SK-N-SH treated with all-trans-retinoic acid at 6 μM for 48 hours (cell line): ENCODE results near the gene ADPRHL1.
"Not testable (repeated sequence)": the region's sequence is repeated elsewhere in the genome, so short reads cannot be mapped to it uniquely, and the experiment has no call there.

Experiments
- ATAC-seq: fragments of 200-7000 bp; cut with Tn5 transposase; 3 replicates; pipeline ENCODE4 v1.9.1; 2020; ENCODE audit warnings: mild to moderate bottlenecking, moderate library complexity
- ARNTL ChIP-seq: fragments of 450-650 bp; formaldehyde crosslinking; IDR thresholded peaks from 2 replicates; pipeline ENCODE4 v1.5.0; 2020; ENCODE audit warnings: low read depth, mild to moderate bottlenecking, moderate library complexity, borderline replicate concordance
- CSDC2 ChIP-seq: fragments of 250-450 bp; sonication (Bioruptor Pico); IDR thresholded peaks from 2 replicates; pipeline ENCODE4 v1.5.0; 2020; ENCODE audit warnings: mild to moderate bottlenecking, moderate library complexity
- ESRRG ChIP-seq: fragments of 250-450 bp; sonication (Bioruptor Pico); IDR thresholded peaks from 2 replicates; pipeline ENCODE4 v1.6.1; 2021; ENCODE audit warnings: mild to moderate bottlenecking
- GLIS3 ChIP-seq: fragments of 250-450 bp; sonication (Bioruptor Pico); IDR thresholded peaks from 2 replicates; pipeline ENCODE4 v1.5.0; 2020; ENCODE audit warnings: mild to moderate bottlenecking, moderate library complexity
- ISL1 ChIP-seq: fragments of 250-450 bp; sonication (Bioruptor Pico); IDR thresholded peaks from 2 replicates; pipeline ENCODE4 v2.1.2; 2022; ENCODE audit warnings: mild to moderate bottlenecking, moderate library complexity
- OSR1 ChIP-seq: fragments of 250-450 bp; sonication (Bioruptor Pico); IDR thresholded peaks from 2 replicates; pipeline ENCODE4 v1.8.0; 2022; ENCODE audit warnings: moderate library complexity, mild to moderate bottlenecking, inconsistent platforms
- PPARA ChIP-seq: fragments of 250-450 bp; sonication (Bioruptor Pico); IDR thresholded peaks from 2 replicates; pipeline ENCODE4 v1.5.0; 2020; ENCODE audit warnings: mild to moderate bottlenecking, borderline replicate concordance
- RARB ChIP-seq: fragments of 250-450 bp; sonication (Bioruptor Pico); IDR thresholded peaks from 2 replicates; pipeline ENCODE4 v1.8.0; 2021; ENCODE audit warnings: mild to moderate bottlenecking, moderate library complexity
- SNAI2 ChIP-seq: fragments of 250-450 bp; sonication (Bioruptor Pico); IDR thresholded peaks from 2 replicates; pipeline ENCODE4 v1.5.0; 2020; ENCODE audit warnings: mild to moderate bottlenecking, moderate library complexity
- TCF4 ChIP-seq: fragments of 250-450 bp; sonication (Bioruptor Pico); IDR thresholded peaks from 2 replicates; pipeline ENCODE4 v1.8.0; 2021; ENCODE audit warnings: mild to moderate bottlenecking, moderate library complexity, borderline replicate concordance
- TOX ChIP-seq: fragments of 250-450 bp; sonication (Bioruptor Pico); IDR thresholded peaks from 2 replicates; pipeline ENCODE4 v1.8.0; 2021; ENCODE audit warnings: mild to moderate bottlenecking, moderate library complexity, borderline replicate concordance
- ZC3H10 ChIP-seq: fragments of 250-450 bp; sonication (Bioruptor Pico); IDR thresholded peaks from 2 replicates; pipeline ENCODE4 v1.5.1; 2021; ENCODE audit warnings: mild to moderate bottlenecking, moderate library complexity
- ZFP30 ChIP-seq: fragments of 450-650 bp; formaldehyde crosslinking; IDR thresholded peaks from 2 replicates; pipeline ENCODE4 v1.5.0; 2022; ENCODE audit warnings: mild to moderate bottlenecking, moderate library complexity
- ZNF565 ChIP-seq: fragments of 450-650 bp; formaldehyde crosslinking; conservative IDR thresholded peaks from 2 replicates; pipeline ENCODE4 v1.5.0; 2020; ENCODE audit warnings: low read depth, mild to moderate bottlenecking, moderate library complexity
- ZNF70 ChIP-seq: fragments of 450-650 bp; formaldehyde crosslinking; IDR thresholded peaks from 2 replicates; pipeline ENCODE4 v1.5.0; 2020; ENCODE audit warnings: mild to moderate bottlenecking, moderate library complexity
- ZNF8 ChIP-seq: fragments of 450-650 bp; formaldehyde crosslinking; IDR thresholded peaks from 2 replicates; pipeline ENCODE4 v1.5.0; 2020; ENCODE audit warnings: mild to moderate bottlenecking, moderate library complexity
- TF ChIP-seq, protein P1 (sequence below): fragments of 250-450 bp; sonication (Bioruptor Pico); IDR thresholded peaks from 2 replicates; pipeline ENCODE4 v1.5.0; 2020; ENCODE audit warnings: mild to moderate bottlenecking, moderate library complexity
- TF ChIP-seq, protein P2 (sequence below): fragments of 250-450 bp; sonication (Bioruptor Pico); IDR thresholded peaks from 2 replicates; pipeline ENCODE4 v1.5.1; 2021; ENCODE audit warnings: mild to moderate bottlenecking, moderate library complexity
- TF ChIP-seq, protein P3 (sequence below): fragments of 250-450 bp; sonication (Bioruptor Pico); IDR thresholded peaks from 2 replicates; pipeline ENCODE4 v1.8.0; 2021; ENCODE audit warnings: low read depth, mild to moderate bottlenecking, moderate library complexity, borderline replicate concordance
- TF ChIP-seq, protein P4 (sequence below): fragments of 250-450 bp; sonication (Bioruptor Pico); IDR thresholded peaks from 2 replicates; pipeline ENCODE4 v1.5.1; 2020; ENCODE audit warnings: low read depth, mild to moderate bottlenecking, moderate library complexity
- TF ChIP-seq, protein P5 (sequence below): fragments of 250-450 bp; sonication (Bioruptor Pico); IDR thresholded peaks from 2 replicates; pipeline ENCODE4 v1.8.0; 2020; ENCODE audit warnings: mild to moderate bottlenecking, moderate library complexity, borderline replicate concordance

ADPRHL1 gene

DNA sequence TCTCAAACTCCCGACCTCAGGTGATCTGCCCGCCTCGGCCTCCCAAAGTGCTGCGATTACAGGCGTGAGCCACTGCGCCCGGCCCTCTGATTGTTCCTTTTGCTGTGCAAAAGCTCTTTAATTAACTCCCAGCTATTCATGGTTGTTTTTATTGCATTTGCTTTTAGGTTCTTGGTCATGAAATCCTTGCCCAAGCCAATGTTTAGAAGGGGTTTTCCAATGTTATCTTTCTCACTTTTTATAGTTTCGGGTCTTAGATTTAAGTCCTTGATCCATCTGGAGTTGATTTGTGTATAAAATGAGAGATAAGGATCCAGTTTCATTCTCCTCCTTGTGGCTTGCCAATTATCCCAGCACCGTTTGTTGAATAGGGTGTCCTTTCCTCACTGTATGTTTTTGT lies 70.2 kb downstream of the ADPRHL1 start:
- ATAC-seq, result no peak
- TF ChIP-seq, protein P1, sequence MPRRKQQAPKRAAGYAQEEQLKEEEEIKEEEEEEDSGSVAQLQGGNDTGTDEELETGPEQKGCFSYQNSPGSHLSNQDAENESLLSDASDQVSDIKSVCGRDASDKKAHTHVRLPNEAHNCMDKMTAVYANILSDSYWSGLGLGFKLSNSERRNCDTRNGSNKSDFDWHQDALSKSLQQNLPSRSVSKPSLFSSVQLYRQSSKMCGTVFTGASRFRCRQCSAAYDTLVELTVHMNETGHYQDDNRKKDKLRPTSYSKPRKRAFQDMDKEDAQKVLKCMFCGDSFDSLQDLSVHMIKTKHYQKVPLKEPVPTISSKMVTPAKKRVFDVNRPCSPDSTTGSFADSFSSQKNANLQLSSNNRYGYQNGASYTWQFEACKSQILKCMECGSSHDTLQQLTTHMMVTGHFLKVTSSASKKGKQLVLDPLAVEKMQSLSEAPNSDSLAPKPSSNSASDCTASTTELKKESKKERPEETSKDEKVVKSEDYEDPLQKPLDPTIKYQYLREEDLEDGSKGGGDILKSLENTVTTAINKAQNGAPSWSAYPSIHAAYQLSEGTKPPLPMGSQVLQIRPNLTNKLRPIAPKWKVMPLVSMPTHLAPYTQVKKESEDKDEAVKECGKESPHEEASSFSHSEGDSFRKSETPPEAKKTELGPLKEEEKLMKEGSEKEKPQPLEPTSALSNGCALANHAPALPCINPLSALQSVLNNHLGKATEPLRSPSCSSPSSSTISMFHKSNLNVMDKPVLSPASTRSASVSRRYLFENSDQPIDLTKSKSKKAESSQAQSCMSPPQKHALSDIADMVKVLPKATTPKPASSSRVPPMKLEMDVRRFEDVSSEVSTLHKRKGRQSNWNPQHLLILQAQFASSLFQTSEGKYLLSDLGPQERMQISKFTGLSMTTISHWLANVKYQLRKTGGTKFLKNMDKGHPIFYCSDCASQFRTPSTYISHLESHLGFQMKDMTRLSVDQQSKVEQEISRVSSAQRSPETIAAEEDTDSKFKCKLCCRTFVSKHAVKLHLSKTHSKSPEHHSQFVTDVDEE (CRISPR knock-in tag), result no peak
- no peak for TF ChIP-seq ARNTL
- TF ChIP-seq OSR1 (CRISPR knock-in tag), result no peak
- TF ChIP-seq, protein P2, sequence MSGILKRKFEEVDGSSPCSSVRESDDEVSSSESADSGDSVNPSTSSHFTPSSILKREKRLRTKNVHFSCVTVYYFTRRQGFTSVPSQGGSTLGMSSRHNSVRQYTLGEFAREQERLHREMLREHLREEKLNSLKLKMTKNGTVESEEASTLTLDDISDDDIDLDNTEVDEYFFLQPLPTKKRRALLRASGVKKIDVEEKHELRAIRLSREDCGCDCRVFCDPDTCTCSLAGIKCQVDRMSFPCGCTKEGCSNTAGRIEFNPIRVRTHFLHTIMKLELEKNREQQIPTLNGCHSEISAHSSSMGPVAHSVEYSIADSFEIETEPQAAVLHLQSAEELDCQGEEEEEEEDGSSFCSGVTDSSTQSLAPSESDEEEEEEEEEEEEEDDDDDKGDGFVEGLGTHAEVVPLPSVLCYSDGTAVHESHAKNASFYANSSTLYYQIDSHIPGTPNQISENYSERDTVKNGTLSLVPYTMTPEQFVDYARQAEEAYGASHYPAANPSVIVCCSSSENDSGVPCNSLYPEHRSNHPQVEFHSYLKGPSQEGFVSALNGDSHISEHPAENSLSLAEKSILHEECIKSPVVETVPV (CRISPR knock-in tag), result no peak
- TF ChIP-seq TCF4 (CRISPR knock-in tag), result no peak
- TF ChIP-seq, protein P3, sequence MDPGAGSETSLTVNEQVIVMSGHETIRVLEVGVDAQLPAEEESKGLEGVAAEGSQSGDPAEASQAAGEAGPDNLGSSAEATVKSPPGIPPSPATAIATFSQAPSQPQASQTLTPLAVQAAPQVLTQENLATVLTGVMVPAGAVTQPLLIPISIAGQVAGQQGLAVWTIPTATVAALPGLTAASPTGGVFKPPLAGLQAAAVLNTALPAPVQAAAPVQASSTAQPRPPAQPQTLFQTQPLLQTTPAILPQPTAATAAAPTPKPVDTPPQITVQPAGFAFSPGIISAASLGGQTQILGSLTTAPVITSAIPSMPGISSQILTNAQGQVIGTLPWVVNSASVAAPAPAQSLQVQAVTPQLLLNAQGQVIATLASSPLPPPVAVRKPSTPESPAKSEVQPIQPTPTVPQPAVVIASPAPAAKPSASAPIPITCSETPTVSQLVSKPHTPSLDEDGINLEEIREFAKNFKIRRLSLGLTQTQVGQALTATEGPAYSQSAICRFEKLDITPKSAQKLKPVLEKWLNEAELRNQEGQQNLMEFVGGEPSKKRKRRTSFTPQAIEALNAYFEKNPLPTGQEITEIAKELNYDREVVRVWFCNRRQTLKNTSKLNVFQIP (CRISPR knock-in tag), result no peak
- TF ChIP-seq ISL1 (CRISPR knock-in tag), result no peak
- no peak for TF ChIP-seq RARB (CRISPR knock-in tag)
- TF ChIP-seq ZFP30, result no peak
- no peak for TF ChIP-seq ZC3H10 (CRISPR knock-in tag)
- TF ChIP-seq SNAI2 (CRISPR knock-in tag), result no peak
- TF ChIP-seq ZNF70 (CRISPR knock-in tag), result no peak
- no peak for TF ChIP-seq PPARA (CRISPR knock-in tag)
- no peak for TF ChIP-seq ZNF565 (CRISPR knock-in tag)
- no peak for TF ChIP-seq ZNF8 (CRISPR knock-in tag)
- TF ChIP-seq, protein P4, sequence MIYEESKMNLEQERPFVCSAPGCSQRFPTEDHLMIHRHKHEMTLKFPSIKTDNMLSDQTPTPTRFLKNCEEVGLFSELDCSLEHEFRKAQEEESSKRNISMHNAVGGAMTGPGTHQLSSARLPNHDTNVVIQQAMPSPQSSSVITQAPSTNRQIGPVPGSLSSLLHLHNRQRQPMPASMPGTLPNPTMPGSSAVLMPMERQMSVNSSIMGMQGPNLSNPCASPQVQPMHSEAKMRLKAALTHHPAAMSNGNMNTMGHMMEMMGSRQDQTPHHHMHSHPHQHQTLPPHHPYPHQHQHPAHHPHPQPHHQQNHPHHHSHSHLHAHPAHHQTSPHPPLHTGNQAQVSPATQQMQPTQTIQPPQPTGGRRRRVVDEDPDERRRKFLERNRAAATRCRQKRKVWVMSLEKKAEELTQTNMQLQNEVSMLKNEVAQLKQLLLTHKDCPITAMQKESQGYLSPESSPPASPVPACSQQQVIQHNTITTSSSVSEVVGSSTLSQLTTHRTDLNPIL (CRISPR knock-in tag), result no peak
- TF ChIP-seq GLIS3, result no peak
- no peak for TF ChIP-seq CSDC2 (CRISPR knock-in tag)
- TF ChIP-seq, protein P5, sequence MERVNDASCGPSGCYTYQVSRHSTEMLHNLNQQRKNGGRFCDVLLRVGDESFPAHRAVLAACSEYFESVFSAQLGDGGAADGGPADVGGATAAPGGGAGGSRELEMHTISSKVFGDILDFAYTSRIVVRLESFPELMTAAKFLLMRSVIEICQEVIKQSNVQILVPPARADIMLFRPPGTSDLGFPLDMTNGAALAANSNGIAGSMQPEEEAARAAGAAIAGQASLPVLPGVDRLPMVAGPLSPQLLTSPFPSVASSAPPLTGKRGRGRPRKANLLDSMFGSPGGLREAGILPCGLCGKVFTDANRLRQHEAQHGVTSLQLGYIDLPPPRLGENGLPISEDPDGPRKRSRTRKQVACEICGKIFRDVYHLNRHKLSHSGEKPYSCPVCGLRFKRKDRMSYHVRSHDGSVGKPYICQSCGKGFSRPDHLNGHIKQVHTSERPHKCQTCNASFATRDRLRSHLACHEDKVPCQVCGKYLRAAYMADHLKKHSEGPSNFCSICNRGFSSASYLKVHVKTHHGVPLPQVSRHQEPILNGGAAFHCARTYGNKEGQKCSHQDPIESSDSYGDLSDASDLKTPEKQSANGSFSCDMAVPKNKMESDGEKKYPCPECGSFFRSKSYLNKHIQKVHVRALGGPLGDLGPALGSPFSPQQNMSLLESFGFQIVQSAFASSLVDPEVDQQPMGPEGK, result no peak
- TF ChIP-seq ESRRG (CRISPR knock-in tag), result no peak

DNA sequence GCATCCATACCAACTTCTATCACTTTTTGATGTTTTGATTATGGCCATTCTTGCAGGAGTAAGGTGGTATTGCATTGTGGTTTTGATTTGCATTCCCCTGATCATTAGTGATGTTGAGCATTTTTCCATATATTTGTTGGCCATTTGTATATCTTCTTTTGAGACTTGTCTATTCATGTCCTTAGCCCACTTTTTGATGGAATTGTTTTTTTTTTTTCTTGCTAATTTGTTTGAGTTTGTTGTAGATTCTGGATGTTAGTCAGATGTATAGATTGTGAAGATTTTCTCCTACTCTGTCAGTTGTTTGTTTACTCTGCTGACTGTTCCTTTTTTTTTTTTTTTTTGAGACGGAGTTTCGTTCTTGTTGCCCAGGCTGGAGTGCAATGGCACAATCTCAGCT lies 70.7 kb downstream of the ADPRHL1 start:
- not testable (repeated sequence) for ATAC-seq

DNA sequence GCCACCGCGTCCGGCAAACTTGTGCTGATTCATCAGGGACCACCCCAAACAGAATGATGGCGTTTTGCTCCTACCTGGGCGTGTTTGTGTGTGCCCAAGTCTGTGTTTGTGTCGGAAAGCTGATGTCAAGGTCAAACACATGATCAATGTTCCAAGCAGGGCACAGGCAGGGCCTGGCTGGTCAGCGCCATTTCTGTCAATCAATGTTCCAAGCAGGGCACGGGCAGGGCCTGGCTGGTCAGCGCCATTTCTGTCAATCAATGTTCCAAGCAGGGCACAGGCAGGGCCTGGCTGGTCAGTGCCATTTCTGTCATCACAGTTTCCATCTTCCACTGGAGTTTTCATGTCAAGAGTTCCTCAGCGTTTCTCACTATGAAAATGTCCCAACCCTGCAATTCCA lies 74.5 kb downstream of the ADPRHL1 start:
- no peak for ATAC-seq
- TF ChIP-seq TCF4 (CRISPR knock-in tag) (no peak), GLIS3 (no peak), TOX (CRISPR knock-in tag) (no peak), CSDC2 (CRISPR knock-in tag) (no peak)
